H1 (cell line): ENCODE data around the gene SLC41A2. TPM values are rescaled to one million over a fixed set of nuclear protein-coding genes. Genes with fewer than 3 reads are reported as not detected.

Source experiments
- CTCF ChIA-PET: fragments of 300-600 bp; sonication (Branson Sonifier 250); formaldehyde crosslinking; loops from one replicate; lab custom pipeline; 2021; ENCODE audit not compliant: partially characterized antibody; lab: Charles Lee
- POLR2A ChIA-PET: fragments of 300-600 bp; sonication (Branson Sonifier 250); formaldehyde crosslinking; loops from one replicate; lab custom pipeline; 2021; ENCODE audit warnings: inconsistent platforms; ENCODE audit not compliant: partially characterized antibody; lab: Charles Lee
- DNase-seq, 2 experiments: peaks; one replicate each; pipeline versions ENCODE4 v3.0.0 to v3.0.0-alpha.2; 2010 to 2022; ENCODE audit warnings: low spot score in 2 of 2, low read depth in 1 of 2, mixed read lengths in 1 of 2
- FAIRE-seq: peaks from 2 replicates; lab custom pipeline; 2011; peaks lifted over from hg19 to GRCh38; lab: Jason Lieb, UNC
- H2AFZ ChIP-seq: 2 replicates; pipeline ENCODE4 v1.8.1; 2012; ENCODE audit warnings: low read length, inconsistent platforms
- H2AK5ac ChIP-seq: 2 replicates; pipeline ENCODE4 v1.6.1; 2013; ENCODE audit warnings: low read depth, low read length
- H2BK120ac ChIP-seq: replicated peaks from 2 replicates; pipeline ENCODE3; 2013; ENCODE audit warnings: low read depth, low read length, inconsistent platforms
- H2BK12ac ChIP-seq: 2 replicates; pipeline ENCODE4 v1.6.1; 2013; ENCODE audit warnings: low read depth, low read length
- H2BK15ac ChIP-seq: 2 replicates; pipeline ENCODE4 v1.6.1; 2013; ENCODE audit warnings: low read length
- H2BK20ac ChIP-seq: 2 replicates; pipeline ENCODE4 v1.6.1; 2013; ENCODE audit warnings: low read length
- H2BK5ac ChIP-seq: 2 replicates; pipeline ENCODE4 v1.6.1; 2013; ENCODE audit warnings: low read depth, low read length
- H3K14ac ChIP-seq: 2 replicates; pipeline ENCODE4 v1.6.1; 2013; ENCODE audit warnings: inconsistent platforms; ENCODE audit not compliant: insufficient read length
- H3K18ac ChIP-seq: 2 replicates; pipeline ENCODE4 v1.6.1; 2013; ENCODE audit warnings: low read length; ENCODE audit errors: extremely low read depth
- H3K23ac ChIP-seq: 2 replicates; pipeline ENCODE4 v1.6.1; 2013; ENCODE audit warnings: inconsistent platforms; ENCODE audit not compliant: insufficient read length
- H3K23me2 ChIP-seq: 2 replicates; pipeline ENCODE4 v1.6.1; 2013; ENCODE audit warnings: low read depth, low read length
- H3K27ac ChIP-seq: 2 replicates; pipeline ENCODE4 v1.6.1; 2011; ENCODE audit warnings: low read depth, low read length, inconsistent platforms
- H3K27me3 ChIP-seq, 4 experiments: replicated peaks in 1 of 4; 1 replicate in 1 of 4; 2 replicates in 3 of 4; pipeline versions ENCODE4 v1.6.1 to v1.8.1; 2011 to 2013; ENCODE audit warnings: low read length in 3 of 4, mild to moderate bottlenecking in 3 of 4, inconsistent platforms in 2 of 4, mixed read lengths in 2 of 4, moderate library complexity in 1 of 4; ENCODE audit not compliant: control insufficient read depth in 3 of 4, insufficient read depth in 3 of 4; ENCODE audit errors: extremely low read depth in 1 of 4
- H3K36me3 ChIP-seq, 4 experiments: 2 replicates each; pipeline versions ENCODE4 v1.6.1 to v1.8.1; 2011 to 2013; ENCODE audit warnings: mild to moderate bottlenecking in 4 of 4, low read length in 3 of 4, moderate library complexity in 2 of 4, control low read depth in 1 of 4, inconsistent platforms in 1 of 4; ENCODE audit not compliant: insufficient read depth in 4 of 4, control insufficient read depth in 2 of 4
- H3K4ac ChIP-seq: replicated peaks from 2 replicates; pipeline ENCODE3; 2013; ENCODE audit warnings: low read length, low read depth, mixed read lengths, inconsistent platforms; ENCODE audit not compliant: insufficient read length
- H3K4me1 ChIP-seq, 4 experiments: replicated peaks in 1 of 4; 1 replicate in 1 of 4; 2 replicates in 3 of 4; pipeline versions ENCODE4 v1.6.1 to v1.8.1; 2011 to 2013; ENCODE audit warnings: low read length in 3 of 4, inconsistent platforms in 2 of 4, mixed read lengths in 1 of 4; ENCODE audit not compliant: insufficient read depth in 4 of 4, control insufficient read depth in 3 of 4
- H3K4me2 ChIP-seq, 2 experiments: 2 replicates each; pipeline versions ENCODE4 v1.6.1 to v1.8.1; 2011 to 2013; ENCODE audit warnings: low read depth in 2 of 2, low read length in 2 of 2, control low read depth in 1 of 2, inconsistent platforms in 1 of 2, mild to moderate bottlenecking in 1 of 2; ENCODE audit not compliant: insufficient read depth in 1 of 2
- H3K4me3 ChIP-seq, 4 experiments: fragments of 200-600, 300-600 bp in 1 of 4; sonication (generic), shearing (Covaris generic), sonication (Bioruptor Twin) in 1 of 4; 2 replicates each; pipeline versions ENCODE4 v1.5.1 to v1.8.1; 2011 to 2016; ENCODE audit warnings: low read length in 4 of 4, low read depth in 3 of 4, control low read depth in 2 of 4, inconsistent platforms in 2 of 4, mild to moderate bottlenecking in 2 of 4, mixed read lengths in 1 of 4, moderate library complexity in 1 of 4; ENCODE audit not compliant: insufficient read depth in 2 of 4; ENCODE audit errors: extremely low read depth in 1 of 4
- H3K56ac ChIP-seq: replicated peaks from 2 replicates; pipeline ENCODE3; 2013; ENCODE audit warnings: low read depth, mild to moderate bottlenecking, mixed read lengths, low read length, inconsistent platforms; ENCODE audit not compliant: insufficient read length
- H3K79me1 ChIP-seq: 2 replicates; pipeline ENCODE4 v1.6.1; 2013; ENCODE audit warnings: low read depth, low read length, control low read depth
- H3K79me2 ChIP-seq, 2 experiments: 2 replicates each; pipeline versions ENCODE4 v1.6.1 to v1.8.1; 2012 to 2013; ENCODE audit warnings: low read length in 2 of 2, mild to moderate bottlenecking in 2 of 2, inconsistent platforms in 1 of 2; ENCODE audit not compliant: insufficient read depth in 2 of 2, control insufficient read depth in 1 of 2
- H3K9ac ChIP-seq, 4 experiments: replicated peaks in 1 of 4; 1 replicate in 1 of 4; 2 replicates in 3 of 4; pipeline versions ENCODE4 v1.6.1 to v1.8.1; 2011 to 2013; ENCODE audit warnings: low read depth in 3 of 4, low read length in 3 of 4, control low read depth in 2 of 4, mild to moderate bottlenecking in 2 of 4, moderate library complexity in 2 of 4, inconsistent platforms in 1 of 4; ENCODE audit errors: extremely low read depth in 1 of 4
- H3K9me3 ChIP-seq, 2 experiments: 2 replicates each; pipeline versions ENCODE4 v1.6.1 to v1.8.1; 2012 to 2013; ENCODE audit warnings: mild to moderate bottlenecking in 2 of 2, moderate library complexity in 2 of 2, control low read depth in 1 of 2, inconsistent platforms in 1 of 2, low read depth in 1 of 2, low read length in 1 of 2, mixed read lengths in 1 of 2; ENCODE audit not compliant: insufficient read depth in 2 of 2
- H4K20me1 ChIP-seq, 2 experiments: replicated peaks in 1 of 2; 2 replicates each; pipeline versions ENCODE3 to v1.8.1; 2011 to 2013; ENCODE audit warnings: inconsistent platforms in 2 of 2, low read length in 2 of 2, mild to moderate bottlenecking in 1 of 2; ENCODE audit not compliant: insufficient read depth in 2 of 2, control insufficient read depth in 1 of 2
- H4K5ac ChIP-seq: 2 replicates; pipeline ENCODE4 v1.6.1; 2013; ENCODE audit warnings: low read length, low read depth, mixed read lengths, inconsistent platforms; ENCODE audit not compliant: insufficient read length
- H4K8ac ChIP-seq: 2 replicates; pipeline ENCODE4 v1.8.0; 2013; ENCODE audit warnings: mild to moderate bottlenecking, moderate library complexity, low read length, inconsistent platforms; ENCODE audit not compliant: insufficient read depth; ENCODE audit errors: extremely low read depth
- H4K91ac ChIP-seq: replicated peaks from 2 replicates; pipeline ENCODE3; 2013; ENCODE audit warnings: low read length, mixed read lengths, inconsistent platforms; ENCODE audit not compliant: insufficient read length
- BRCA1 ChIP-seq: IDR thresholded peaks from 2 replicates; pipeline ENCODE4 v1.6.1; 2012; ENCODE audit warnings: low read depth, low read length, improper control_type of control experiment
- CTBP2 ChIP-seq: IDR thresholded peaks from 2 replicates; pipeline ENCODE4 v1.7.0; 2011; ENCODE audit warnings: borderline replicate concordance, mild to moderate bottlenecking, moderate library complexity, mixed read lengths, low read length; ENCODE audit not compliant: insufficient read depth, insufficient read length
- E2F6 ChIP-seq: IDR thresholded peaks from 2 replicates; pipeline ENCODE4 v1.6.1; 2012; ENCODE audit warnings: inconsistent platforms
- GABPA ChIP-seq: IDR thresholded peaks from 2 replicates; pipeline ENCODE4 v1.6.1; 2011; ENCODE audit warnings: mild to moderate bottlenecking, low read length, moderate library complexity, borderline replicate concordance; ENCODE audit not compliant: insufficient read depth
- HDAC2 ChIP-seq, 2 experiments: fragments of 300-600 bp in 1 of 2; sonication (generic) in 1 of 2; IDR thresholded peaks; 2 replicates each; pipeline ENCODE4 v1.6.1; 2011 to 2012; ENCODE audit warnings: low read depth in 2 of 2, low read length in 2 of 2, mild to moderate bottlenecking in 2 of 2, moderate library complexity in 2 of 2, borderline replicate concordance in 1 of 2, inconsistent platforms in 1 of 2
- KDM1A ChIP-seq: fragments of 200-600, 300-600 bp; sonication (generic); IDR thresholded peaks from 2 replicates; pipeline ENCODE4 v1.7.1; 2016; ENCODE audit warnings: mild to moderate bottlenecking, low read length, borderline replicate concordance
- NRF1 ChIP-seq: IDR thresholded peaks from 2 replicates; pipeline ENCODE4 v1.6.1; 2011; ENCODE audit warnings: mild to moderate bottlenecking, low read depth, low read length, improper control_type of control experiment
- RAD21 ChIP-seq, 2 experiments: IDR thresholded peaks in 1 of 2; conservative IDR thresholded peaks in 1 of 2; 2 replicates each; pipeline ENCODE4 v1.6.1; 2011; ENCODE audit warnings: low read depth in 2 of 2, low read length in 2 of 2, improper control_type of control experiment in 1 of 2, inconsistent platforms in 1 of 2, mild to moderate bottlenecking in 1 of 2, moderate library complexity in 1 of 2
- RBBP5 ChIP-seq: IDR thresholded peaks from 2 replicates; pipeline ENCODE4 v1.7.1; 2012; ENCODE audit warnings: low read depth, mild to moderate bottlenecking, inconsistent platforms, low read length, moderate library complexity, borderline replicate concordance
- RXRA ChIP-seq: IDR thresholded peaks from 2 replicates; pipeline ENCODE4 v1.6.1; 2011; ENCODE audit warnings: low read depth, mild to moderate bottlenecking, low read length, moderate library complexity; ENCODE audit not compliant: insufficient read depth
- SIX5 ChIP-seq: IDR thresholded peaks from 2 replicates; pipeline ENCODE4 v1.6.1; 2011; ENCODE audit warnings: mild to moderate bottlenecking, low read depth, low read length
- SP1 ChIP-seq: IDR thresholded peaks from 2 replicates; pipeline ENCODE4 v1.6.1; 2011; ENCODE audit warnings: low read depth, low read length
- SUZ12 ChIP-seq: fragments of 200-600 bp; sonication (generic); IDR thresholded peaks from 2 replicates; pipeline ENCODE4 v1.6.1; 2012; ENCODE audit warnings: mild to moderate bottlenecking, inconsistent platforms, low read length, moderate library complexity, mixed read lengths
- TBP ChIP-seq: IDR thresholded peaks from 2 replicates; pipeline ENCODE4 v1.6.1; 2011; ENCODE audit warnings: low read depth, low read length, improper control_type of control experiment
- polyA plus RNA-seq, 7 experiments: library from polyadenylated mRNA; depleted of rRNA in 3 of 7; stranded (reverse) in 5 of 7; unstranded in 2 of 7; fragments of >200 nt in 5 of 7; fragments of 200-250 nt in 2 of 7; gene quantifications; 1 replicate in 5 of 7; 2 replicates in 1 of 7; 4 replicates in 1 of 7; pipeline versions ENCODE4 v1.2.1 to v1.2.3, GENCODE V29; 2011 to 2013; ENCODE audit warnings: missing spikeins in 2 of 7, mixed read lengths in 2 of 7
- total RNA-seq: library from RNA; stranded (reverse); fragmentation: NEBNext Ultra II Directional; extraction: Animal tissue kit (Norgen Biotek cat#: 25700); gene quantifications from 2 replicates; pipeline ENCODE4 v1.2.1, GENCODE V29; 2021

SLC41A2 gene
- total and polyA plus RNA-seq, 2 of the 8 experiments (the other 6 are each of a cell fraction or from before 2014, with no cell fraction given), result 0.79 to 3.0 TPM

GRCh38 chr12:104921340-104921739, 36.8 kb downstream of the SLC41A2 start:
- DNase-seq (no peak), FAIRE-seq (no peak)
- ChIA-PET POLR2A (no interaction called here), CTCF (interaction anchor here (0.9 to 1.5 kb wide), 3 partner anchors 10 to 267 kb away, joined by 3 to 5 read pairs (median 4); partner anchors contain the start of gene SLC41A2)
- Histone ChIP-seq H3K79me2 (no peaks in the 10 kb centered on the region), H3K4me1 (no peaks in the 10 kb centered on the region), H3K9ac (no peak overlapping the region), H2BK20ac (no peak overlapping the region), H3K27ac (no peak overlapping the region), H3K9me3 (no peaks in the 10 kb centered on the region), H4K20me1 (no peaks in the 10 kb centered on the region), H2BK15ac (no peak overlapping the region), H3K4me3 (no peak overlapping the region), H3K23me2 (no peaks in the 10 kb centered on the region), H3K36me3 (no peaks in the 10 kb centered on the region), H3K27me3 (no peaks in the 10 kb centered on the region), H3K18ac (no peak overlapping the region), H2BK12ac (no peak overlapping the region), H4K5ac (no peak overlapping the region), H3K4me2 (no peak overlapping the region), H2BK5ac (no peak overlapping the region), H3K23ac (no peak overlapping the region), H2AK5ac (no peak overlapping the region), H4K91ac (no peak overlapping the region), H3K56ac (no peak overlapping the region), H2BK120ac (no peak overlapping the region), H2AFZ (no peak overlapping the region), H4K8ac (no peak overlapping the region), H3K4ac (no peak overlapping the region), H3K14ac (no peak overlapping the region), H3K79me1 (no peaks in the 10 kb centered on the region)
- no peak for TF ChIP-seq CTBP2
- no peak for TF ChIP-seq RAD21 (IDR thresholded peaks at IDR 0.05 in 1 of 2, conservative IDR thresholded peaks at IDR 0.05 in 1 of 2; ENCODE audit: low read depth in 2 of 2, low read length in 2 of 2)
- no peak for TF ChIP-seq NRF1
- TF ChIP-seq SUZ12, result no peak
- no peak for TF ChIP-seq SIX5
- no peak for TF ChIP-seq E2F6
- no peak for TF ChIP-seq RBBP5
- no peak for TF ChIP-seq RXRA
- TF ChIP-seq TBP, result no peak
- no peak for TF ChIP-seq BRCA1
- no peak for TF ChIP-seq HDAC2 (IDR thresholded peaks at IDR 0.05; ENCODE audit: borderline replicate concordance in 1 of 2, low read depth in 2 of 2, low read length in 2 of 2)
- no peak for TF ChIP-seq GABPA
- TF ChIP-seq SP1, result no peak
- TF ChIP-seq KDM1A, result no peak
